NB4 (cell line): ENCODE data around the gene B3GLCT.

Experiments used
- DNase-seq: peaks from one replicate; pipeline ENCODE4 v3.0.0; 2010; ENCODE audit warnings: low read depth
- H3K4me3 ChIP-seq: one replicate; pipeline ENCODE4 v1.5.1; 2011; ENCODE audit warnings: mild to moderate bottlenecking, low read depth, low read length, moderate library complexity
- CTCF ChIP-seq: IDR thresholded peaks from one replicate; pipeline ENCODE4 v1.5.1; 2012; ENCODE audit warnings: low read depth, low read length
- MAX ChIP-seq: IDR thresholded peaks from 2 replicates; pipeline ENCODE4 v1.6.1; 2011; ENCODE audit warnings: low read depth, low read length
- MYC ChIP-seq: IDR thresholded peaks from 2 replicates; pipeline ENCODE4 v1.6.1; 2011; ENCODE audit warnings: low read depth, low read length
- POLR2A ChIP-seq: IDR thresholded peaks from 2 replicates; pipeline ENCODE4 v1.6.1; 2011; ENCODE audit warnings: mild to moderate bottlenecking; ENCODE audit not compliant: insufficient read length; ENCODE audit errors: extremely low read depth

B3GLCT gene

GRCh38 chr13:31261241-31261640 is 61.5 kb downstream of the B3GLCT start:
- no peak for DNase-seq
- no peak for TF ChIP-seq MAX
- TF ChIP-seq CTCF = no peak
- no peak for TF ChIP-seq MYC
- no peak for TF ChIP-seq POLR2A
- H3K4me3 ChIP-seq = no peak overlapping the region

- no peak for TF ChIP-seq MAX
- TF ChIP-seq POLR2A = no peak
- TF ChIP-seq MYC = no peak
- TF ChIP-seq CTCF = no peak
- no peak for DNase-seq
- no peak overlapping the region for H3K4me3 ChIP-seq
Observed at GRCh38 chr13:31263346-31263745, 63.6 kb downstream of the B3GLCT start.

- TF ChIP-seq CTCF = no peak
- no peak for TF ChIP-seq POLR2A
- no peak for TF ChIP-seq MAX
- no peak for TF ChIP-seq MYC
- DNase-seq = no peak
- H3K4me3 ChIP-seq = no peak overlapping the region
Observed at GRCh38 chr13:31264151-31264550, 64.4 kb downstream of the B3GLCT start.

- DNase-seq = no peak
- TF ChIP-seq CTCF = no peak
- TF ChIP-seq MAX = no peak
- no peak for TF ChIP-seq POLR2A
- TF ChIP-seq MYC = no peak
- H3K4me3 ChIP-seq = no peak overlapping the region
Observed at GRCh38 chr13:31267126-31267784, 67.5 kb downstream of the B3GLCT start.

GRCh38 chr13:31274390-31274789 is 74.6 kb downstream of the B3GLCT start:
- DNase-seq = no peak
- no peak overlapping the region for H3K4me3 ChIP-seq
- TF ChIP-seq POLR2A = no peak
- no peak for TF ChIP-seq CTCF
- TF ChIP-seq MYC = no peak
- TF ChIP-seq MAX = no peak

- TF ChIP-seq MAX = no peak
- TF ChIP-seq CTCF = no peak
- TF ChIP-seq POLR2A = no peak
- no peak for TF ChIP-seq MYC
- H3K4me3 ChIP-seq = no peak overlapping the region
Observed at GRCh38 chr13:31276421-31276820, 76.6 kb downstream of the B3GLCT start.

More at GRCh38 chr13:31276421-31276820, 76.6 kb downstream of the B3GLCT start:
- DNase-seq = no peak
